IPS-20b (cell line): ENCODE measurements around the gene DDX25.

Experiments used
- H3K27ac ChIP-seq: one replicate; pipeline ENCODE4 v1.5.1; 2013; ENCODE audit warnings: low read length
- H3K27me3 ChIP-seq: 2 replicates; pipeline ENCODE4 v1.6.1; 2013; ENCODE audit warnings: mild to moderate bottlenecking, low read length, inconsistent platforms; ENCODE audit not compliant: insufficient read depth
- H3K36me3 ChIP-seq: 2 replicates; pipeline ENCODE4 v1.6.1; 2013; ENCODE audit warnings: low read depth, mild to moderate bottlenecking, inconsistent platforms, low read length, moderate library complexity; ENCODE audit not compliant: insufficient read depth
- H3K4me1 ChIP-seq: 2 replicates; pipeline ENCODE4 v1.6.1; 2013; ENCODE audit warnings: mild to moderate bottlenecking, control low read depth, inconsistent platforms, low read length, moderate library complexity; ENCODE audit not compliant: insufficient read depth
- H3K4me3 ChIP-seq: 2 replicates; pipeline ENCODE4 v1.5.1; 2013; ENCODE audit warnings: mild to moderate bottlenecking, low read length, inconsistent platforms
- H3K9ac ChIP-seq: 2 replicates; pipeline ENCODE4 v1.6.1; 2013; ENCODE audit warnings: low read depth, mild to moderate bottlenecking, inconsistent platforms, low read length, moderate library complexity
- H3K9me3 ChIP-seq: 2 replicates; pipeline ENCODE4 v1.6.1; 2013; ENCODE audit warnings: mild to moderate bottlenecking, low read depth, low read length, inconsistent platforms; ENCODE audit not compliant: insufficient read depth

DDX25 gene

DNA sequence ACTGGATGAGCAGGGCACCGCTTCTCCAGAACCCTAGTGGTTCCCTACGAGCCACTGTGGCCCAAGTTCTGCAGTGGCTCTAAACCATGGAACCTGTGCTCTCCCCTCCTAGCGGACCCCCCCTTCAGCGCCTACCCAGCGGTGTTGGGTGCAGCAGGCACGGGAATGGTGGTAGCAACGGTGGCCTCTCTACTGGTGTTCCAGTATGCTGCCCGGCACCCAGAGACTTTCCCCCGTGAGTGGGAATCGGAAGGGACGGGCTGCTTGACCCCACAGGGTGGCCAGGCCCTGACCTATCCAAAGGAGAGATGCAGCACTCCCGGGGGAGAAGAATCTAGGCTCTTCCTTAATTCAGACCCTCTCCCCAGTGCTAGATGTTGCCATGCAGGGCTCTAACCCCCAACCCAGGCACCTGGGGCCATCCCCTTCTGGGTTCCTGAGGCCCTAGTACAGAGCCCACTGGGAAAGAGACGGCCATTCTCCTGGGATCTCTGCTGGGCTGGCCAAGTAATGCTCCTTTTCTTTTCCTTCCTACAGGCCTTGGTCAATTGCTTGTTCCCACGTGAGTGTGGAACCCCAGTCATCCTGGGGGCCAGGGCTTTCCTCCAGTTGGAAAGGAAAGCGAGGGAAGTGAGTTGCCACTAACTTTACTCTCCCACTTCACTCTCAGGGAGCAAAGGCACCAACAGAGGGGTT is 50.8 kb downstream of the DDX25 start:
- peaks cover 27% of the 10 kb centered on the region for H3K36me3 ChIP-seq
- no peaks in the 10 kb centered on the region for H3K4me1 ChIP-seq
- H3K27me3 ChIP-seq = no peaks in the 10 kb centered on the region
- H3K9me3 ChIP-seq = no peaks in the 10 kb centered on the region
- H3K4me3 ChIP-seq = no peak overlapping the region
- no peak overlapping the region for H3K9ac ChIP-seq
- no peak overlapping the region for H3K27ac ChIP-seq

DNA sequence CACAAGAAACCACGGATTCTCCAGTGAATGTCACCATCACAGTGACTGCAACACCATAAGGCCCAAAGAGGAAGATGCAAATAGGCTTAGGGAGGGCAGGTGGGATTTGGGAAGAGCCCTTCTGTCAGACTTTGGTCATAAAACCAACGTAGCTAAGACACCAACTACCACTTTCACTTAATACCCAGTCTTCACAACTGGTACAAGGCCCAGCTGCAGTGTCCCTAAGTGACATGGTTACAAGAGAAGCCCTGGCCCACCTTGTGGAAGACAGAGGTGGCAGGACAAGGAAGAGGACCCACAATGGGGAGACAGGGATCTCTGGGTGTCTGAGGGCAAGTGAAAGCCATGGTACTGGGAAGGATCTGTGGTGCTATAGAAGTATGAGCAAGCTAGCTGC is 51.5 kb downstream of the DDX25 start:
- H3K36me3 ChIP-seq = peaks cover 32% of the 10 kb centered on the region
- H3K4me1 ChIP-seq = no peaks in the 10 kb centered on the region
- no peak overlapping the region for H3K4me3 ChIP-seq
- no peak overlapping the region for H3K9ac ChIP-seq
- no peak overlapping the region for H3K27ac ChIP-seq
- no peaks in the 10 kb centered on the region for H3K9me3 ChIP-seq
- H3K27me3 ChIP-seq = no peaks in the 10 kb centered on the region

DNA sequence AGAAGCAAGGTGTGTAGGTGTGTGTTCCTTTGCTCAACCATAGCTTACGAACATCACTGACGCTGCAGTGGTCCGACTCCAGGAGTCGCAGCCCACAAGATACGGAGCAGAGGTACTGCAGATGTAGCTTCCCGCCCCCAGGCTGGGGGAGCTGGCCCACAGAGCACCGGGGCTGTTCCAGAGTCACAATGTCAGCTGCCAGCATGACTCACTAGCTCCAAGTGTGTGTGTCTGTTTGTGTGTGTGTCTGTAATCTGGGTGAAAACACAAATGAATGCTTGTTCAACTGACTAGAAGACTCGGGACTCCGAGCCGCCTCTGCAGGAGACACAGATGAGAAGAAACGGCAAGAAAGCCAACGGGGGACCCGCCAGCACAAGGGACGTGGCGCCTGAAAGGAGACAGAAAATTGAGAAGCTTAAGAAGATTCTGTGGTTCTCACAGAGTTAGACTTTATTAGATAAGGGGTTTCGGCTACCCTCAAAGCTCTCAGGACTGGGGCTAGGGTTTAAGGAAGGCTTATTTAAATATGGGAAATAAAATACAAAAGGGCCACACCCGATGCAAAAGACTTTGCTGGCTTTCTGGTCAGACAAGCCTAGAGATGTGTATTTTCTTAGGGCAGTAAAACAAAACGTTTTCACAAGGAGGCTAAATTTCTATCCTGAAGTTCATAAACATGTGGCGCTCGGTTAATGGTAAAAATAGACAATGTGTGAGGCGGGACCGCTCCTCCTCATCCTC is 52.3 kb downstream of the DDX25 start:
- Histone ChIP-seq H3K36me3 (peaks cover 39% of the 10 kb centered on the region), H3K9me3 (no peaks in the 10 kb centered on the region), H3K4me3 (no peak overlapping the region), H3K4me1 (no peaks in the 10 kb centered on the region), H3K9ac (no peak overlapping the region), H3K27ac (no peak overlapping the region), H3K27me3 (no peaks in the 10 kb centered on the region)

DNA sequence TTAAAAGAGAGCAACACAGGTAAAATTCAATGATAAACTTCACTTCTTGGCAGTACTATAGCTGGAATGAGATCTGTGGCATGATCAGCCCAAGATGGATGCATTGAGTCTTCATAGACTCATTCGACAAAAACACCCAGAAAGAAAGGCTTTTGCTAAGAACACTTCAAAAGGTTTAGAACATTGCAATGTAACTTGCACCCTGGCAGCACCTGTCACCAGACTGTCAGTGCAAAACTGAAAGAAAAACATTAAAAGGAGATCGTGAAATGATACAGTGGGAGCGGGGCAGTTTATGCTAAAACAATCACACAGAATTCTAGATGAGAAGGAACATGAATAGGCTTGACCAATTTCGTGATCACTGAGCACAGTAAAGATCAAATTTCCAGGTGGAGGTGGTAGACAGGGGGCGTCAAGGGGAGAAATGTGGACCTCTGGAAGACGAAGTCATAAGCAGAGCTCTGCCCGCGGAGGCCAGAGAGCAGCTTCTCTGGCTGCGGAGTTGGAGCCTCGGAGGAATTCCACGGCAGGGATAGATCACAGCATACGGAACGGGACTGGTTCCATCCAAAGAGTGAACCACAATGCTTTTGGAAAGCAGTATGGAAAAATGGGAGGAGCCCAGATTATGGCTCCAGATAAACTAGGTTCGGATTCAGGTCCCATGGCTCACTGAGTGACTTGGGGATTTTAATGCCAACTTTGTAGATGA is 53.5 kb downstream of the DDX25 start:
- peaks cover 5% of the 10 kb centered on the region; the same call in 1 of the 2 replicates for H3K9me3 ChIP-seq
- H3K9ac ChIP-seq = no peak overlapping the region
- H3K4me3 ChIP-seq = no peak overlapping the region
- H3K36me3 ChIP-seq = peaks cover 48% of the 10 kb centered on the region
- no peaks in the 10 kb centered on the region for H3K4me1 ChIP-seq
- H3K27ac ChIP-seq = no peak overlapping the region
- no peaks in the 10 kb centered on the region for H3K27me3 ChIP-seq

DNA sequence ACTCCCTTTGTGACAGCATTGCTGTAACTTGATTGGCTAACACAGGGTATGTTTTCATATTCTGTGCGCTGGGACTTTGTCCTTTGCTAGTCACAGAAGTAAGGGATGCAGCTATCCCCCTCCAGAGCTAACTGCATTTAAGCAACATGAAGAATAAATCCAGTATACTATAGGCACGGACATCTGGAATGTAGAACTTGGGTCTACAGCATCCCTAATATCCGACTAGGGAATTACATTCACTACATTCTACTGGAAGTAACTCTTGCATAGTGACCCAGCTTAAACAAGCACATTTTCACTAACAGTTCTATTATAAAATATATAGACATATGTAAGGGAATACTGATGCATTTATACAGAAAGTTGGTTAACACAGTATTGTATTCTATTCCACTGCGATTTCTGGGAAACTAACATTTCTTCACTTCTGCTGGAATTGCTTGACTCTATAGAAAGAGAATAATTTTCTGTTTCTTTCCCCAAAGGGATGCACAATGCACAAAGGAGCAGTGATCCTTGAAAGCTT is 54.6 kb downstream of the DDX25 start:
- Histone ChIP-seq H3K36me3 (peaks cover 48% of the 10 kb centered on the region), H3K4me1 (no peaks in the 10 kb centered on the region), H3K4me3 (no peak overlapping the region), H3K27ac (no peak overlapping the region), H3K27me3 (no peaks in the 10 kb centered on the region), H3K9me3 (peaks cover 6% of the 10 kb centered on the region; the same call in 1 of the 2 replicates), H3K9ac (no peak overlapping the region)

DNA sequence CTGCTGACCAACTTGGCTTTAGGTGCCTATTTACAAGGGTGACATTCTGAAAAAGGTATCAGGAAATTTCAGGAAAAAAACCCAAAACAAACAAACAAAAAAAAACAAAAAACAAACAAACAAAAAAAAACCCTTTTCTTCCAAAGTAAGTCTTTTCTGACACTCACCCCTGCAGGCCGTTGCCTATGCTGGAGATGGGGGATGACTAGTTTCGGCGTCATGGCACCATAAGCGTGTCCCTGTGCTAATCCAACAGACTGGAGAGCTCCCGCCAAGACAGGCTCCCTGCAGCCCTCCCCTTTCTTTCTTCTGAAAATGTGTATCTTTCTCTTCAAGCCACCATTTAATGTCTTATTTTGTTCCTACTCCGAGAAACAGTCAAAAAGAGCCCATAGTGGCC is 55.2 kb downstream of the DDX25 start:
- Histone ChIP-seq H3K9me3 (peaks cover 6% of the 10 kb centered on the region; the same call in 1 of the 2 replicates), H3K9ac (no peak overlapping the region), H3K27ac (no peak overlapping the region), H3K4me3 (no peak overlapping the region), H3K4me1 (no peaks in the 10 kb centered on the region), H3K27me3 (no peaks in the 10 kb centered on the region), H3K36me3 (peaks cover 48% of the 10 kb centered on the region)

DNA sequence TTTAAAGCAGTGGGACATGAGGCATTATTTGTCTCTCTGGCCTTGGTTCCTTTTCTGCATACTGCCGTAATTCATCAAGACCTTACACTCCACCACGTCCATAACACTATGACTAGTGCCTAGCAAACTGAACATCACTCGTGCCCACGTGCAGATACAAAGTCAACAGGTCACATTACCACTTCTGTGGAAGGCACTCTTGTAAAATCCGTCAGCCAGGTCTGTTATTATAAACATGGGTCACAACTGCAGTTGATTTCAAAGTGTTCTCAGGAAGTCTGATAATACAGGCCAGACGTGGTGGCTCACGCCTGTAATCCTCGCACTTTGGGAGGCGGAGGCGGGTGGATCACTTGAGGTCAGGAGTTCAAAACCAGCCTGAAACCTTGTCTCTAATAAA is 55.6 kb downstream of the DDX25 start:
- H3K9ac ChIP-seq = no peak overlapping the region
- H3K4me1 ChIP-seq = no peaks in the 10 kb centered on the region
- H3K27ac ChIP-seq = no peak overlapping the region
- peaks cover 6% of the 10 kb centered on the region; the same call in 1 of the 2 replicates for H3K9me3 ChIP-seq
- no peak overlapping the region for H3K4me3 ChIP-seq
- no peaks in the 10 kb centered on the region for H3K27me3 ChIP-seq
- peaks cover 48% of the 10 kb centered on the region for H3K36me3 ChIP-seq

DNA sequence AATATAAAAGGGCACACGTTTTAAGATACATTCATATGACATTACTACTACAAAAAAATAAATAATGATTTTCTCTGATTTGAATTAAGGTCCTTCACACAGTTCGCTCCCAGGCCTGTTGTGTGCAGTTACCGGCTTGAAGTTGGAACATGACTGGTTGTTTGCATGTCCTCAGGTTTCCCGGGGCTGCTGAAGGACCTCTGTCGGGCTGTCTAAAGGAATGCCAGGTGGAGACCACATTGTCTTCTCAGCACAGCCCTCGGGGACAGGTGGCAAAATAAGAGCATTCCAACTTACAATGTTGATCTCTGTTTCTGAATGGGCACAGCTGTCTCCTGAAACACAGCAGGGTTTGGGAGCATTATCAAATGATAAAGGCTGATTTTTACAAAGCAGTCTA is 56.5 kb downstream of the DDX25 start:
- Histone ChIP-seq H3K27ac (no peak overlapping the region), H3K27me3 (no peaks in the 10 kb centered on the region), H3K9ac (no peak overlapping the region), H3K36me3 (peaks cover 44% of the 10 kb centered on the region), H3K9me3 (peaks cover 6% of the 10 kb centered on the region; the same call in 1 of the 2 replicates), H3K4me1 (no peaks in the 10 kb centered on the region), H3K4me3 (no peak overlapping the region)

DNA sequence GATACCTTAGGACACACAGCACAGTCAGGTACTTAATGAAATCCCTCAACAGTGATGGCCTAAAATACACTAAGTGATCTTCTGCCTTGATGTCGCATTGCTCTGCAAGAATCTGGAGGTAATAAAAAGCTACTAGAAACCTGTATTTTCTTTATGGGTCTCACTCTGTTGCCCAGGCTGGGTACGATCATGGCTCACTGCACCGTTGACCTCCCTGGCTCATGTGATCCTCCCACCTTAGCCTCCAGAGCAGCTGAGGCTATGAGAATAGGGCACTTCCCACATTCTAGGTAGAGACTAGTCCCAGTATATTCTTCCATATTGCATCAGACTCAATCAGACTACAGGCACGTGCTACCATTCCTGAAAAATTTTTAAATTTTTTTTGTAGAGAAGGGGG is 63.2 kb downstream of the DDX25 start:
- Histone ChIP-seq H3K9ac (no peak overlapping the region), H3K27me3 (no peaks in the 10 kb centered on the region), H3K4me1 (no peaks in the 10 kb centered on the region), H3K9me3 (peaks cover 4% of the 10 kb centered on the region; the same call in 1 of the 2 replicates), H3K27ac (no peak overlapping the region), H3K4me3 (no peak overlapping the region), H3K36me3 (no peaks in the 10 kb centered on the region)

DNA sequence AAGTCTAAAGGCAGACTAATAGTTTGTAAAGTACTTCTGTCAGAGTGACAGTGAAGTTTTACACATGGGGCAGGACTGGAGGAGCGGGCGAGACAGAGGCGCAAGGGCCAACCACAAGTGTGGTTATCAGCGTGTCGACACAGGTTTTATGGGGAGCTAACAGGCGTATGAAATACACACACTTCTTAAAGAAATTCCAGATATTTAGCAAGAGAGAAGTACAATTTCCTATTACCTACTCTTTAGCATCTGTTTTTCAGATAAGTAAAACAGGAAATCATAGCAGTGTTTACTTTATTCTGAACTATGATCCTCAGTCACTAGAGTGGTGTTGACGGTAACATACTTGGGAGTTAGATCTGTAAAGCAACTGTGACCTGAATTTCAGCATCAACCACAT is 64.0 kb downstream of the DDX25 start:
- H3K27me3 ChIP-seq = no peaks in the 10 kb centered on the region
- no peaks in the 10 kb centered on the region for H3K36me3 ChIP-seq
- no peaks in the 10 kb centered on the region for H3K9me3 ChIP-seq
- no peak overlapping the region for H3K27ac ChIP-seq
- no peak overlapping the region for H3K4me3 ChIP-seq
- H3K4me1 ChIP-seq = no peaks in the 10 kb centered on the region
- no peak overlapping the region for H3K9ac ChIP-seq

DNA sequence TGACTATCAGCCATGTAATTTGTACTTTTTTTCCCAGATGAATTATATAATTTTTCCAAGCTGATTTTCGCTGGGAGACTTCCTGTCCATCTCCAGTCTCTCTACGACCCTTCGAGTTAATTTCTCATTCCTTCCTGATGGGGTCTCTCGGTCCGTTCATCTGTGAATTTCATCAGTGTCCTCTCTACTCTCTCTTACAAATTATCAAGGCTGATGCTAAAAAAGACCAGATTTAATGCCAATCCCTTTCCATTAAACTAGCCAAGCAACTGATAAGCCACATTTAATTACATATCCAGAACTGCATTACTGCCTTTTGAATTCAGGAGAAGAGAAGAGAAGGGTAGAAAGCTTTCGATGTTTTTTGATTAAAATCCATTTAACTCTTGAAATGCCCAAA is 67.3 kb downstream of the DDX25 start:
- Histone ChIP-seq H3K27me3 (no peaks in the 10 kb centered on the region), H3K27ac (no peak overlapping the region), H3K4me3 (no peak overlapping the region), H3K36me3 (peaks cover 7% of the 10 kb centered on the region; the same call in 1 of the 2 replicates), H3K4me1 (no peaks in the 10 kb centered on the region), H3K9ac (no peak overlapping the region), H3K9me3 (no peaks in the 10 kb centered on the region)
